BJ (cell line): ENCODE data around the gene NFASC. TPM values are rescaled to one million over a fixed set of nuclear protein-coding genes. Genes with fewer than 3 reads are reported as not detected.

Experiments
- CTCF ChIA-PET: fragments of 350-600 bp; formaldehyde crosslinking; extraction: SDS; loops from one replicate; lab custom pipeline; 2021; ENCODE audit warnings: antibody characterized with exemption, inconsistent platforms; lab: Yijun Ruan, JAX
- POLR2A ChIA-PET: fragments of 300-600 bp; sonication (Branson Sonifier 250); formaldehyde crosslinking; extraction: SDS; loops from one replicate; lab custom pipeline; 2021; ENCODE audit warnings: antibody characterized with exemption; lab: Charles Lee
- DNase-seq: peaks from one replicate; pipeline ENCODE4 v3.0.0-alpha.2; 2011; ENCODE audit warnings: low read depth
- H3K27me3 ChIP-seq: 2 replicates; pipeline ENCODE4 v1.6.0; 2011; ENCODE audit warnings: low read length; ENCODE audit not compliant: control insufficient read depth, insufficient read depth
- H3K36me3 ChIP-seq: 2 replicates; pipeline ENCODE4 v1.5.1; 2011; ENCODE audit warnings: low read length; ENCODE audit not compliant: control insufficient read depth, insufficient read depth
- H3K4me3 ChIP-seq: 2 replicates; pipeline ENCODE4 v1.5.1; 2011; ENCODE audit warnings: low read depth, mild to moderate bottlenecking, control low read depth, low read length
- CTCF ChIP-seq: IDR thresholded peaks from 2 replicates; pipeline ENCODE4 v1.5.1; 2011; ENCODE audit warnings: low read depth, mild to moderate bottlenecking, control low read depth, inconsistent platforms, low read length, moderate library complexity; ENCODE audit not compliant: insufficient read depth
- polyA plus RNA-seq: library from polyadenylated mRNA; depleted of rRNA; stranded (reverse); fragments of >200 nt; gene quantifications from 2 replicates; pipeline ENCODE4 v1.2.3, GENCODE V29; 2011

The NFASC gene
- polyA plus RNA-seq, 1 experiment = 10.9 TPM

- Histone ChIP-seq H3K4me3 (no peak overlapping the region), H3K27me3 (no peaks in the 10 kb centered on the region; the same call in none of the 2 replicates), H3K36me3 (no peaks in the 10 kb centered on the region)
- ChIA-PET POLR2A (no interaction called here), CTCF (interaction anchor here (1.2 to 1.5 kb wide), 3 partner anchors 74 to 258 kb away, joined by 3 to 6 read pairs (median 6); no protein-coding TSS in a partner anchor)
- DNase-seq = no peak
- no peak for TF ChIP-seq CTCF
These were observed 195.0 kb downstream of the NFASC start for GRCh38 chr1:205065666-205066065.

DNA sequence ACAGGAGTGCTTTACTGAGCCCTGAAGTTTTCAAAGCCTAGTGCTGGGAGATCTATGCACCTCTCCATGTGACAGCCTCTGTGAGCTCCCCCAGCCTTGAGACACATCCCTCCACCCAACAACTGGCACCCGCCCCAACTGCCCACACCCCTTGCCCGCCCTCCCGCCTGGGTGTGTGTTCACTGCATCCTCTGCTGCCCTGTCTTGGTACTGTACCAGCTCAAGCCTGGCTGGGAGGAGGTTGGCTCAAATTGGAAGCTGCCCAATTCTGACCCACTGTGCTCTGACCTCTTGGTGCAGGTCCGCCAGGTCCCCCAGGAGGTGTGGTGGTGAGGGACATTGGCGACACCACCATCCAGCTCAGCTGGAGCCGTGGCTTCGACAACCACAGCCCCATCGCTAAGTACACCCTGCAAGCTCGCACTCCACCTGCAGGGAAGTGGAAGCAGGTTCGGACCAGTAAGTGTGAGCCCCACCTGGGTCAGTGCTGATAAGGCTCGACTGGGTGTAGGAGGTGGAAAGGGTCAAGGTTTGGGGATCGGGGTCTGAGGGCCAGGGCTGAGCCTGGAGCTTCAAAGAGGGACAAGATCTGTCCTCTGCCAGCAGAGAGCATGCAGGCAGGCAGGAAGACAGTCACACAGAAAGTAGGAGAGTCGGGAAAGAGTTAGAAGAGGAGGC is 195.6 kb downstream of the NFASC start:
- peak; percentile 19; the same call in 1 of the 2 replicates for TF ChIP-seq CTCF
- POLR2A ChIA-PET = no interaction called here

DNA sequence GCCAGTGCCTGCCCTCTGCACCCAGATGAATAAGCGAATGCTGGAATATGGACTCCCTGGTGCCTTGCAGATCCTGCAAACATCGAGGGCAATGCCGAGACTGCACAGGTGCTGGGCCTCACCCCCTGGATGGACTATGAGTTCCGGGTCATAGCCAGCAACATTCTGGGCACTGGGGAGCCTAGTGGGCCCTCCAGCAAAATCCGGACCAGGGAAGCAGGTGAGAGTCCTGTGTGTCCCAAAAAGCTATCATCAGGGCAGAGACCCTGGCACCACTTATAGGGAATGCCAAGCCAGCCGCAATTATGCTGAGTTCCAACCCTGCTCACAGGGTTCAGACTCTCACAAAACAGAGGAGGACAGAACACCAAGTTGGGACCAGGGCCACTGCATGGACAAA is 196.4 kb downstream of the NFASC start:
- POLR2A ChIA-PET = no interaction called here
- Histone ChIP-seq H3K36me3 (no peaks in the 10 kb centered on the region), H3K27me3 (no peaks in the 10 kb centered on the region; the same call in none of the 2 replicates), H3K4me3 (no peak overlapping the region)
- no peak for TF ChIP-seq CTCF
- CTCF ChIA-PET = interaction anchor here (1.5 kb wide), 1 partner anchor 78 kb away, joined by 6 read pairs; no protein-coding TSS in a partner anchor
- no peak for DNase-seq

More for the DNA sequence above, 195.6 kb downstream of the NFASC start:
- CTCF ChIA-PET = interaction anchor here (1.2 to 1.5 kb wide), 3 partner anchors 74 to 259 kb away, joined by 3 to 6 read pairs (median 6); no protein-coding TSS in a partner anchor
- no peak overlapping the region for H3K4me3 ChIP-seq
- no peaks in the 10 kb centered on the region; the same call in none of the 2 replicates for H3K27me3 ChIP-seq
- no peak for DNase-seq
- no peaks in the 10 kb centered on the region for H3K36me3 ChIP-seq

GRCh38 chr1:205068001-205068400 is 197.3 kb downstream of the NFASC start:
- TF ChIP-seq CTCF = no peak
- CTCF ChIA-PET = interaction anchor here (1.2 kb wide), 2 partner anchors 79 to 188 kb away, joined by 4 read pairs; no protein-coding TSS in a partner anchor
- H3K36me3 ChIP-seq = no peaks in the 10 kb centered on the region
- no peak overlapping the region for H3K4me3 ChIP-seq
- POLR2A ChIA-PET = no interaction called here
- DNase-seq = no peak
- no peaks in the 10 kb centered on the region; the same call in none of the 2 replicates for H3K27me3 ChIP-seq

DNA sequence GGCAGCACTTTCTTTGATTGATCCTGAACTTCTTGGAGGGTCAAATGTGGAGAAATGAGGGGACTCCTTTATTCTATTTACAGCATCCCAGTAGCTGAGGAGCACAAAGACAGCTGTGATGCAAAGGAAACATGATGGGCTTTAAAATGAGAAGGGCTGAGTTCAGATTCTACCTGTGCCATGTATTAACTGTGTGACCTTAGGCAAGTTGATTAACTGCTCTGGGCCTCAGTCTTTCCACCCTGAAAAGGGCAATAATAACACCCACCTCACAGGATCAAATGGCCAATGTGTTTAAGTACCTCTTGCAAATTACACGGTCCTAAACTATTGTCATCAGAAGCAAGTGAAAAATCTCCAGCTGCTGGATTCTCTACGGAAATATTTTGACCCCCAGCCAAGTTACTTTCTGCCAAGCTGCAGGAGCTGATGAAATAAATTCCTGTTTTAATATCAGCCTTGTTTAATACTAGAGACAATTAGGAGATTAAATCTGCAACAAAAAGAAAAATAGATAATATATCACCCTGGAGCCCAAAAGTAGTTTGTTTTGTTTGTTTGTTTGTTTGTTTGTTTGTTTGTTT is 197.9 kb downstream of the NFASC start:
- CTCF ChIA-PET = interaction anchor here (1.2 kb wide), 2 partner anchors 80 to 187 kb away, joined by 4 read pairs; no protein-coding TSS in a partner anchor
- TF ChIP-seq CTCF = no peak
- Histone ChIP-seq H3K4me3 (no peak overlapping the region), H3K27me3 (no peaks in the 10 kb centered on the region; the same call in none of the 2 replicates), H3K36me3 (no peaks in the 10 kb centered on the region)
- no peak for DNase-seq
- POLR2A ChIA-PET = interaction anchor here (0.7 kb wide), 1 partner anchor 30 kb away, joined by 3 read pairs; no protein-coding TSS in a partner anchor
